ENCODE results near the gene FAM180B. TPM values are rescaled to one million over a fixed set of nuclear protein-coding genes. Genes with fewer than 3 reads are reported as not detected.

Gene FAM180B
- total and polyA plus RNA-seq, 2 of the 4 experiments (the other 2 are of a cell fraction): not detected

GRCh38 chr11:47573321-47573720 lies 13.2 kb upstream of the FAM180B start:
- Histone ChIP-seq H3K9ac (ENCODE audit: low read depth, low read length) (no peak overlapping the region), H3K9me1 (ENCODE audit: insufficient read depth, low read length) (peaks cover 17% of the 10 kb centered on the region), H2AK9ac (replicated peaks; ENCODE audit: low read depth, low read length, poor library complexity) (peak overlapping the region; percentile 67), H3K56ac (ENCODE audit: extremely low read depth, insufficient read depth, low read length) (no peak overlapping the region), H3K27me3 (ENCODE audit: control insufficient read depth, insufficient read depth, low read length) (no peaks in the 10 kb centered on the region), H3K4ac (ENCODE audit: low read depth, low read length) (no peak overlapping the region), H4K20me1 (ENCODE audit: insufficient read depth, low read length) (peaks cover 13% of the 10 kb centered on the region; the same call in 1 of the 2 replicates), H4K91ac (ENCODE audit: insufficient read depth, low read depth, low read length) (no peak overlapping the region), H3K36me3 (ENCODE audit: control insufficient read depth, insufficient read depth, low read length) (peaks cover 30% of the 10 kb centered on the region), H3K4me1 (ENCODE audit: control insufficient read depth, insufficient read depth, low read length) (peaks cover 14% of the 10 kb centered on the region), H2BK120ac (ENCODE audit: low read depth, low read length) (no peak overlapping the region), H4K8ac (ENCODE audit: low read depth in 2 of 2, low read length in 2 of 2) (no peak overlapping the region), H3K79me1 (ENCODE audit: low read depth in 1 of 2, low read length in 2 of 2) (peaks cover 38 to 61% of the 10 kb centered on the region in 2 experiments), H3K4me2 (ENCODE audit: low read depth, low read length) (no peak overlapping the region), H2AK5ac (ENCODE audit: low read depth, low read length) (no peak overlapping the region), H3K18ac (ENCODE audit: low read depth, low read length) (no peak overlapping the region), H3K23ac (ENCODE audit: low read depth, low read length) (no peak overlapping the region; the same call in 1 of the 2 replicates), H3K14ac (replicated peaks; ENCODE audit: low read depth, low read length) (no peak overlapping the region), H3K4me3 (ENCODE audit: insufficient read depth, low read depth, low read length) (no peak overlapping the region), H2AFZ (replicated peaks; ENCODE audit: low read length, poor library complexity) (no peak overlapping the region), H3K27ac (ENCODE audit: insufficient read depth, low read length) (no peak overlapping the region), H2BK15ac (ENCODE audit: low read depth, low read length) (no peak overlapping the region), H4K5ac (ENCODE audit: low read depth, low read length) (no peak overlapping the region), H2BK20ac (ENCODE audit: low read depth, low read length) (no peak overlapping the region; the same call in 1 of the 2 replicates), H3K9me3 (ENCODE audit: control insufficient read depth, insufficient read depth, low read length) (no peaks in the 10 kb centered on the region), H2BK5ac (ENCODE audit: low read depth, low read length, poor library complexity, severe bottlenecking) (no peak overlapping the region)
- TF ChIP-seq CHD1 (IDR thresholded peaks at IDR 0.05; ENCODE audit: low read depth, low read length) (no peak), POLR2A (IDR thresholded peaks at IDR 0.05; ENCODE audit: low read depth, low read length) (no peak), MAZ (IDR thresholded peaks at IDR 0.05; ENCODE audit: borderline replicate concordance, low read depth, low read length) (no peak), MAFK (IDR thresholded peaks at IDR 0.05; ENCODE audit: low read depth, low read length) (no peak), RAD21 (IDR thresholded peaks at IDR 0.05; ENCODE audit: low read length) (no peak)
- WGBS, 2 experiments (ENCODE audit: extremely low coverage in 2 of 2, insufficient read length in 1 of 2): 95% methylated on average over 8 of the region's 11 CpGs; no CpG with 5 or more reads in 1 of the 2 experiments
- in situ Hi-C loops (cut with MboI; ENCODE audit: low sequenced_read_pairs) (no loop called here), intact Hi-C loops (cut with micrococcal nuclease) (no loop called here), dilution Hi-C loops (cut with HindIII; ENCODE audit: low sequenced_read_pairs, unreplicated experiment) (no loop called here)
- BruUV-seq (replicated peaks): no TSS peak
- DNase-seq: no peak
- ATAC-seq (ENCODE audit: low read depth): no peak
- CTCF ChIA-PET: no interaction called here
- POLR2A ChIA-PET (ENCODE audit: unreplicated experiment): no interaction called here
